Skeletal muscle cell (primary cell): ENCODE data around the gene RANGAP1.
"Not testable (repeated sequence)": the region's sequence is repeated elsewhere in the genome, so short reads cannot be mapped to it uniquely, and the experiment has no call there.

Source experiments
- DNase-seq: peaks from one replicate; pipeline ENCODE4 v3.0.0-alpha.2; 2010; ENCODE audit warnings: low read depth
- H3K4me3 ChIP-seq: 2 replicates; pipeline ENCODE4 v1.5.1; 2011; ENCODE audit warnings: low read depth, mild to moderate bottlenecking, control low read depth, low read length, moderate library complexity

Gene RANGAP1

DNA sequence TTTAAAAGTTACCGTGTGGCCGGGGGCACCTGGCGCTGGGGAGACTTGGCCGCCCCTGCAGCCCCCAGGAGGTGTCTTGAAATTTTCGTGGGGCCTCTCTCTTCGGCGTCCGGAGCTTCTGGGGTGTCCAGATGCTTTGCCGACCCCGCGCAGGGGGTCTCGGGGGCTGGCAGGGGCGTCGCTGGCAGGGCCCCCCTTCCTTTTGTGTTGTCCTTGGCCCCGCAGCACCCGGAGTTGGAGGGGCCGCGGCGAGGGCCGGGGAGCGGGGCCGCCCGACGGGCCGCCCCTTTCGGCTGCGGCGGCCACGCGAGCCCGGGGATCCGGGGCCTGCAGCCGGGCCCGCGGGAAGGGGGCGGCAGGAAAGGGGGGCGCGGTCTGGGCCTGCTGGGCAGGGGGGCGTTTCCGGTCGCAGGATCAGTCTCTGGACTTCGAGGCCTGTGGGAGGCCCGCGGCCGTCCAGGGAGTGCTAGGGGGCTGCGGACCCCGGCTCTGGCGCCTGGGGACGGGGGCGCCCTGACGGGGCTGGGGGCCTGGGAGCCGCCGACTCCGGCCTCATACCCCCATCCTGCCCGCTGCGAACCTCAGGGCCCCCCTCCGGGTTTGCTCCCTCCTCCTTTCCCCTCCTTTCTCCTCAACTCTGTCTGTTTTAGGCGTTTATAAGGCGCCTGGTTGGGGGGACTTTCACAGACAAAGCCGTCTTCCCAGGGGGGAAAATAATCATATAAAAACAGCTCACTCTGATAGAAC is 16.2 kb upstream of the RANGAP1 start:
- DNase-seq, result no peak
- peak overlapping the region; percentile 94 for H3K4me3 ChIP-seq

DNA sequence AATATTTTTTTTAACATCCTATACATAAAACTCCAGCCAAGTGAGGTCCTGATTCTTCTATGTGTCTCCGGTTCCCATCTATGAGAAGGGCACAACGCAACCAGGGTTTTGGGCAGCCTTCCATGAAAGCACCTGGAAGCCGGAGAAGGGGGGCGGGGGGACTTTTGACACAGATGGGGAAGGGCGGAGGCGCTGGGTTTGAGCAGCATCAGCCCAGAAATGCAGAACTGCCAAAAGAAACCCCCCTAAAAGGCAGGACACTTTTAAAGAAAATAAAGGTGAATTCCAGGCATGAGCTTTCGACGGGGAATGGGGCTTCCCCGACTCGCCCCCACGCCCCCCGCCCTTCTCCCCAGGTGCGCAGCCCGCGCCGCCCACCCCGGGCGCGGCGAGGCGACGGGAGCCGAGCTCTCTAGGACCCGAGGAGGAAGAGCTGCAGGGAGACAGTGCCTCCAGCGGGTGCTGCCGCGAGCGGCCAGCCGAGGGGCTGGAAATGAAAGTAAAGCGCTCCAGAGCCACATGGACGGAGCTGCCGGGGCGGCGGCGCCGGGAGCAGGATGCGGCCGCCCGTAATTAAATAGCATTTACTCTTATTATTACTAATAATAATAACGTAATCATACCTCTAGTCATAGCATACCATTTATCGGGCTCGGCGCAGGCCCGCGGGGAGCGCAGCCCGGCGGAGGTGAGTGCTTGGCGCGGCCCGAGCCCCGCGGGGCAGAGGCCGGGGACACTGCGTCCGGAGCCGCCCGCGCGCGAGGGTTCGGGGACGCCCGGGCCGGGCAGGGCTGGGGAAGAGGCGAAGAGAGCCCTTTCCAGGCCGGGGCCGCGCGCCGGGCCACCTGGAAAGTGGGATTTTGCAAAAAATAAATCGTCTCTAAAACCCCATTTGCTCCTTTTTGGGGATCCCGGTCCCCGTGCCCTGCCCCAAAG is 15.4 kb upstream of the RANGAP1 start, which contains the start of gene ZC3H7B:
ZC3H7B (plus strand) TSS at position 441 of the 936 bp plus-strand sequence. CDS start 19,136 bp downstream, outside the sequence.
- peak; percentile 34 for DNase-seq
- peak within 1 kb of the TSS; percentile 94 for H3K4me3 ChIP-seq

DNA sequence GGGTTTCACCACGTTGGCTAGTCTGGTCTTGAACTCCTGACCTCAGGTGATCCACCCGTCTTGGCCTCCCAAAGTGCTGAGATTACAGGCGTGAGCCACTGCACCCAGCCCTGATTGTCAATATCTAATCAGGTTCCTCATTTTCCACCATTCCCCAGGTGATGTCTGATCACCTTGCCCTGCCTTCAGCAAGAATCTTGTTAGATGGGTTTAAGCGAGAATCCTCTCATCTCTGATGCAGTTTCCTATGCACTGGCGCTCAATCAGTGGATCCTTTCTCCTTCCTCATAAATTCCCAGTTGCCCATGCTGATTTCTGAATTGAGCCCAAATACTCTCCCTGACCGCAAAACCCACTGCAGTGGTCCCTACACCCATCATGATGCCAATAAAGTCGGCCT is 14.7 kb upstream of the RANGAP1 start:
- peak overlapping the region; percentile 94 for H3K4me3 ChIP-seq
- no peak for DNase-seq

DNA sequence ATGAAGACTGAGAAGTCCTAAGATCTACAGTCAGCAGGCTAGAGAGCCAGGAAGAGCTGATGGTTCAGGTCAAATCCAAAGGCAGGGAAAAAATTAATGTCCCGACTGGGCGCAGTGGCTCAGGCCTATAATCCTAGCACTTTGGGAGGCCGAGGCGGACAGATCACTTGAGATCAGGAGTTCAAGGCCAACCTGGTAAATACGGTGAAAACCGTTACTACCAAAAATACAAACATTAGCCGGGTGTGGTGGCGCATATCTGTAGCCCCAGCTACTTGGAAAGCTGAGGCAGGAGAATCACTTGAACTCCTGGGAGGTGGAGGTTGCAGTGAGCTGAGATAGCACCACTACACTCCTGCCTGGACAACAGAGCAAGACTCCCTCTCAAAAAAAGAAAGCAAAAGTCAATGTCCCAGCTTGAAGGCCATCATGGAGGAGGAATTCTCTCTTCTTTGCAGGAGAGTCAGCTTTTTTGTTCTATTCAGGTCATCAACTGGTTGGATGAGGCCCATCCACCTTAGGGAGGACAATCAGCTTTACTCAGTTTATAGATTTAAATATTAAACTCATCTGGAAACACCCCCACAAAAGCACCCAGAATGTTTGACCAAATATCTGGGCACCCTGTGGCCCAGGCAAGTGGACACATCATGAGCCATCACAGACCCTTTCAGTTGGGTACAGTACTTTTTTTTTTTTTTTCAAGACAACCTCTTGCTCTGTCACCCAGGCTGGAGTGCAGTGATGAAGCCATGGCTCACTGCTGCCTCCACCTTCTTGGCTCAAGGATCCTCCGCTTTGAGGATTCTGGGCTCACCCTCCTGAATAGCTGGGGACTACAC is 11.1 kb upstream of the RANGAP1 start:
- H3K4me3 ChIP-seq, result no peak overlapping the region
- DNase-seq, result no peak

DNA sequence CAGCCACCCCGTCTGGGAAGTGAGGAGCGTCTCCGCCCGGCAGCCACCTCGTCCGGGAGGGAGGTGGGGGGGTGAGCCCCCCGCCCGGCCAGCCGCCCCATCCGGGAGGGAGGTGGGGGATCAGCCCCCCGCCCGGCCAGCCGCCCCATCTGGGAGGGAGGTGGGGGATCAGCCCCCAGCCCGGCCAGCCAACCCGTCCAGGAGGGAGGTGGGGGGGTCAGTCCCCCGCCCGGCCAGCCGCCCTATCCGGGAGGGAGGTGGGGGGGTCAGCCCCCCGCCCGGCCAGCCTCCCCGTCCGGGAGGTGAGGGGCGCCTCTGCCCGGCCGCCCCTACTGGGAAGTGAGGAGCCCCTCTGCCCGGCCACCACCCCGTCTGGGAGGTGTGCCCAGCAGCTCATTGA is 8.8 kb upstream of the RANGAP1 start:
- not testable (repeated sequence) for H3K4me3 ChIP-seq, DNase-seq

DNA sequence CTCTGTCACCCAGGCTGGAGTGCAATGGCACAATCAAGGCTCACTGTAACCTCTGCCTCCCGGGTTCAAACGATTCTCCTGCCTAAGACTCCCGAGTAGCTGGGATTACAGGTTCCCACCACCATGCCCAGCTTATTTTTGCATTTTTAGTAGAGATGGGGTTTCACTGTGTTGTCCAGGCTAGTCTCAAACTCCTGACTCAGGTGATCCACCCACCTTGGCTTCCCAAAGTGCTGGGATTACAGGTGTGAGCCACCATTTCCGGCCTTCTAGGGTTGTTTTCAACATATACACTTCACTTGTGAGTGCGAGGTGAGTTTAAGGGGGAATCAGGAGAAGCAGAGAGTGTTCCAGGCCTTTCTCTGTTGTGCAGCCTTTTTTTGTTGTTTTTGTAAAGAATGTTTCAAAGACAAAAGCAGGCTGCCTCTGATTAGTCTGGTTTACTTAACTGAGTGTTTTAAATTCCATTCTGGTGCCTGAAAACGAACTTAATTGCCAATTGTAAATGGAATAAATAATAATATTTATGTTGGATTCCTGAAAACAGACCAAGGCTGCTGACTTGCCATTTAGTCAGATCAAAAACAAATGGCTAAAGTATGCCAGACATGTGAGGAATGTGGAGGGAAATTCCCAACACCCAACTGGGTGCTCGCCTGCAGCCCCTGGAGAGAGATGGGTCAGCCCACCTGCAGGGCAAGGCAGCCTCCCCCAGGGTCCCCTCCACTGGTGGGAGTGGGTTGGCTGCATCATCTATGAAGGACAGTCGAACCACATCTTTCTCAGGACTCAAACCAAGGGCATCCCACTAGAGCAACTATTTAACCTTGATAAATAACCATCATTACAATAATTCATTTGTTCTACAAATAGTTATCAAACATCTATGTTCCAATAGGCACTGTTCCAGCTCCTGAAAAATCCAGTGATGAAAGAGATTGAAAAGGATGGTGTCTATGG is 4.6 kb upstream of the RANGAP1 start:
- no peak overlapping the region for H3K4me3 ChIP-seq
- no peak for DNase-seq

DNA sequence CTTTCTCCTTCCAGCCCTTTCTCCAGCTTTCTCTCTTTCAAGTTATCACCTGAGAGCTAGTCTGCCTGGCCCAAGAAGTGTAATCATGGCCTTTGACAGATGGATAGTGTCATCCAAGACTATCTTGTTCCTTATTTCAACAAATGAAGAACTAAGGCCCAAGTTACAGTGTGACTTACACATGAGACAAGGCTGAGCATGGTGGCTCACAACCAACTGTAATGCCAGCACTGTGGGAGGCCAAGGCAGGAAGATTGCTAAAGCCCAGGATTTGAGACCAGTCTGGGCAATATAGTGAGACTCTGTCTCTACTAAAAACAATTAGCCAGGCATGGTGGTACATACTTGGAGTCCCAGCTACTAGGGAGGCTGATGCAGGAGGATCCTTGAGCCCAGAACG is 3.7 kb upstream of the RANGAP1 start:
- DNase-seq, result no peak
- no peak overlapping the region for H3K4me3 ChIP-seq

DNA sequence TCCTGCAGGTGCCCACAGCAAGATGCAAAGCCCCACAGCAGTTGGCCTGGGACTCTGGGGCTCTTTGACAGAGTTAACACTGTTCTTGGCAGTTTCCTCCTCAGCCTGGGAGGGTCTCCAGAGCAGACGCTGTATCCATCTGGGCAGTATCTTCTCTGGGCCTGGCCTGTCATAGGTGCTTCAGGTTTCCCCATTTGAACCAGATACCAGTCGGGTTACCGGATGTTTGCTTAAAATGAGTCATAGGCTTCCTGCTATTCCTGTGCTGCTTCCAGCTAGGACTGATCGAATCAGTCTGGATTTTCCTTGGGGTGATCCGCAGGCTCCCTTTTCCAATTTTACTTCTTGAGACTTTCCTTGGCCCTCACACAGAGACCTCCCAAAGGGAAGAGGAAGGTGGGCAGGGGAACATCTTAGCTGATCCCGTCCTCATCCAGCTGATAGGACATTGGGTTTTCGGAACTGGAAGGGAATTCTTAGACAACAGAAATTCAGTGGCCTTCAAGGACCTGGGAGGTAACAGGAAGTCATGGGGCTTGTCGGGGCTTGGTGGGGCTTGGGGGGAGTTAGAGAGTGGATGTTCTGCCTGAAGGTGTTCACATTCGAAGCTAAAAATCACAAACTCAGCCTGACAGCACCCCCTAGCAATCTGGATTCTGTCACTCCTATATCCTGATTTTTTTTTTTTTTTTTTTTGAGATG is 2.4 kb upstream of the RANGAP1 start:
- H3K4me3 ChIP-seq, result no peak overlapping the region
- DNase-seq, result no peak

DNA sequence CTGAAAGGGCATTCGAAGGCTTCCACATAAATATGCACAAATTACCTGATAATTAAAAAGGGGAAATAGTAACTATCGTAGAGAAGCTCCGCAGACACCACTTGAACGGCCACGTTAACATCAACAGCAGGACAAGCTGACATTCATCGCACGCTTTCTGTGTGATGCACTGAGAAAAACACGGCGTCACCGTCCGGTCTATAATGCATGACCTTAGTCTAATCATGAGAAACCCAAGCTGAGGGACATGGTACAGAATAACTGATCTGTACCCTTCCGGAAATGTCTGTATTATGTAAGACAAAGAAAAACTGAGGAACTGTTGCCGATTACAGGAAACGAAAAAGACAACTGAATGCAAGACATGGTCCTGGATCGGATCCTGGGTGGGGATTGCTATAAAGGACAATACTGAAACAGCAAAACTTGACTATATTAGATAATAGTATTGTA is 678 bp upstream of the RANGAP1 start:
- DNase-seq, result no peak
- peak overlapping the region; percentile 60 for H3K4me3 ChIP-seq

DNA sequence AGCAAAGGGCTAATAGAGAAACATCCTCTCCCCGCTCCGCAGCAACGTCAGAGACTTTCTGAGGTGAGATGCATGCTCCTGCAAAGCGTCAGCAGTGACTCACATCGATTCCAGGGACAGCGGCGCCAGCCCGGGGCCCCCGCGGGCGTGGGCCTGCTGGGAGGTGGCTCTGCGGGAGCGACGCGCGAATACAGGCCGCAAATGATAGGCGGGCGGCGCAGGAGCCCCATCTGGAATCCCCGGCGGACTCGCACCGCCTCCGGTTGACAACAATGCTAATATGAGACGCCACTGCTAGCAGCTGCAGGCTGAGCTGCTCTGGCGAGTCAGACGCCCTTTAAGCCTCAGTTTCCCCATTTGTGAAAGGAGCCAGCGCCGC is 557 bp downstream of the RANGAP1 start:
- H3K4me3 ChIP-seq, result peak overlapping the region; percentile 93
- peak; percentile 72 for DNase-seq

DNA sequence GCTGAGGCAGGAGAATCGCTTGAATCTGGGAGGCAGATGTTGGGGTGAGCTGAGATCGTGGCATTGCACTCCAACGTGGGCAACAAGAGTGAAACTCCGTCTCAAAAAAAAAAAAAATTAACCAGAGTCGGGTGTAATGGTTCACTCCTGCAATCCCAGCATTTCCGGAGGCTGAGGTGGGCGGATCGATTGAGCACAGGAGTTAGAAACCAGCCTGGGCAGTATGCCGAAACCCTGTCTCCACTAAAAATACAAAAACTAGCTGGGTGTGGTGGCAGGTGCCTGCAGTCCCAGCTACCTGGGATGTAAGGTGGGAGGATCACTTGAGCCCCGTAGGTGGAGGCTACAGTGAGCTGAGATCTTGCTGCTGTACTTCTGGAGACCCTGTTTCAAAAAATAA is 1.5 kb downstream of the RANGAP1 start:
- no peak overlapping the region for H3K4me3 ChIP-seq
- DNase-seq, result no peak

DNA sequence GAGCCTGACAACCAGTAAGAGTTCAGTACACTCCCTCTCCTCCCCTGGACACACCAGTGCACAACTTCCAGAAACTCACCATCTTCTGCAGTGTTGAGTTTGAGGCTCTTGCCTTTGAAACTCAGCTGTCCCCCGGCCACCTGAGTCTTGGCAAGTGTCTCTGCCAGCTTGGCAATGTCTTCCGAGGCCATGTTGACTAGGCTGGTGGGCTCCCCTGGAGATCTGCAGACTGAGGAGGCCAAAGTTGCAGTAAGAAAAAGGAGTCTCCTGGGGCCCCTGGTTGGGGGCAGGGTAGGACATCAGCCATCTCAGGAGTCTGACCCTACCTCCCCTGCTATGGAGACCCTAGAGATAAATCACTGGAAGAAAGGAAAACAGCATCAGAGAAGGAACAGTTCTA is 5.1 kb downstream of the RANGAP1 start:
- no peak overlapping the region for H3K4me3 ChIP-seq
- no peak for DNase-seq

DNA sequence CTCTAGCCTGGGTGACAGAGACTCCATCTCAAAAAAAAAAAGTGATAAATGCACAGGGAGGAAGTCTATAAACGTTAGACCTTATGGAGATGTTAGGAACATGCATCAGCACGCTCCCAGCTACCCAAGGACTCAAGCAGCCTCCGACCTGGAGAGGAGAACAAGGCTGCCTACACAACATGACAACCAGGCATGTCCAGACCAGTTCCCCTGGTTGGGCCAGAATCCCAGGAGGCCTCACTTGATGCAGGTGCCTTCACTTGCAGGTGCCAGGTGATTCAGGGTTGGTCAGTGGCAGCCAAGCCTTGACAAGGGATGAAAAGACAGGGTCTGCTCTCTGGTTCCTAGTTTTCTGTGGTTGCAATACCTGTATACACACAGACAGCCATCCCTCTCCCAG is 5.9 kb downstream of the RANGAP1 start:
- no peak for DNase-seq
- no peak overlapping the region for H3K4me3 ChIP-seq

DNA sequence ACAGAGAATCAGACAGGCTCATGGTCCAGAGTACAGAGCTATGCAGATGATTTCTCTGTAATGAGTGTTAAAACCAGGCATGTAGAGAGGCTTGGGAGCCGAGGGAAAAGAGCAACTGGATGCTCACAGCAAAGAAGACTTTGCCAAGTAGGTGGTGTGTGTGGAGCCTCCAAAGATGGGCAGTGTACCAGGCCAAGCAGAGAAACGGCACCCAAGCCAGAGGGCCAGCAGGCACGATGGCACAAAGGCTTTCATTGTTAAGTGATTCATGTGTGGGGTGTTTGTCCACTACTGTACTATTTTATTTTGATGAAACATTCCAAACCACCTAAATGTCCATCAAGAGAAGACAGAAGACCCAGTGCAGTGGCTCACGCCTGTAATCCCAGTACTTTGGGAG is 11.1 kb downstream of the RANGAP1 start:
- H3K4me3 ChIP-seq, result no peak overlapping the region
- no peak for DNase-seq

DNA sequence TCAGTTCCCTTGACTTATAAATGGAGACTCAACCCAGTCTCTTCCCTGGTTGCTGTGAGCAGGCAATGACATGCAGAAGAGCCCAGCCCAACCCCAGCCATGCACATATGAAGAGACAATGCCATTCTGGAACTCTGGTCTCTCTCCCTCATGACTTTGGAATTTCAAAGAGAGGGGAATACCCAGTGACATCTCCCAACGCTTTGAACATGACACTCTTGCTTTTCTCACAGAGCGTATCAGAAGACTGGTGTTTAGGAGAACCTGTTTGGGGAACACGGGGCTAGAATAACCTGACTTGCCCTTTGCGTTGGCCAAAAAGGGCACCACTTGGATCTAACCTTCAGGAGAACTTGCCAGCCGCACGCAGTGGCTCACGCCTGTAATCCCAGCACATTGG is 12.9 kb downstream of the RANGAP1 start:
- no peak for DNase-seq

DNA sequence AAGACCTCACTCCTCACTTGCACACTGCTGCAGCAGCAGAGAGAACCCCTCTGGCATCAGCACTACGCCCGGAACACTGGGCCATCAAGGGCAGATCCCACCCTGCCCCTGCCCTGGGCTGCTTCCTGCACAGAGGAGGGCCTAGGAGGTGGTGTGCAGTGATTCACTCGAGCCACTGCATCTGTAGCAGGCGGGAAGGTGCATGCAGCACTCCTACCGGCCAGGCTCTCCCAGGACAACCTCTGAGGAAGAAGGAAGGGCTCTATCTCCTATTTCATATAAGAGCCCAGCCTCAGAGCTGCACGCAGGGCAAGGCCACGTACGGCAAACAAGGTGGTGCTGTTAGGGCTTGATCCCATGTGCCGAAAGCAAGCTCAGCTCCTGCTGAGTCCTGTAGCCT is 14.2 kb downstream of the RANGAP1 start:
- no peak for DNase-seq
- no peak overlapping the region for H3K4me3 ChIP-seq

More for the DNA sequence above, 12.9 kb downstream of the RANGAP1 start:
- H3K4me3 ChIP-seq, result no peak overlapping the region

DNA sequence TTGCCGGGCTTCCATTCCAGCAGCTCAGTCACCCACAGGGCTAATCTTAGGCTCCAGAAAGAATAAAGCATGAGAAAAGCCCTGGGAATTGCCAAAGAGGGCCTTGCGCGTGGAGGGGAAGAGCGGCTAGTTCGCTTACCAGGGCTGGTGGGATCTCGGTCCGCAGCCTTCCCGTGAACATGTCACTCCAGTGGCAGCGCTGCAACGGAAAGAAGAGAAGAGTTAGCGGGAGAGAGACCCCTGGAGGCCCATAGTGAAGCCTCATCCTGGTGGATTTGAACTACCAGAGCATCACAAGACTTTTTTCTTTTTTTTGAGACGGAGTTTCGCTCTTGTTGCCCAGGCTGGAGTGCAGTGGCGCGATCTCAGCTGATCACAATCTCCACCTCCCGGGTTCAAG is 18.0 kb downstream of the RANGAP1 start:
- DNase-seq, result no peak
- H3K4me3 ChIP-seq, result no peak overlapping the region

DNA sequence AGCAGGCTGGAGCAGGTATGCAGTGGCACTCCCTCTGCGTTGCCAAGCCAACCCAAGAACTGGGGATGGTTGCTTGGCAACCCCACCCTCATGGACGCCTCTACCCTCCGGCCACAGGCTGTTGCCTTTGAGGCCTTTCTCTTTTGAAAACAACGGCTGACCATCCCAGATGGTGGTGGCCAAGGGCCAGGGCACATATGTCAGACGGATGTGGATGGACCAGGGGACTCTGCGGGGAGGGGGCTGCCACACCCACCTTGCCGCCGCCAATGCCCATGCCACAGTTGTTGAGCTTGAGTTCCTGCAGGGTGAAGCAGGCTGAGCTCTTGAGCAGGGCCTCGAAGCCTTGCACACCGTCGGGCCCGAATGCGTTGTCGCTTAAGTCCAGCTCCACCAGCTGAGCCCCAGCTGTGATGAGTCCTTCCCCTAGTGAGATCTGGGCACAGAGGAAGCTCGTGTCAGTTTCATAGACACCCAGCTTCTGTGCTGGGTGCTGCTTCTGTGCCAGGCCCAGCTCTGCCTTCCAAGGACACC is 21.5 kb downstream of the RANGAP1 start:
- H3K4me3 ChIP-seq, result no peak overlapping the region
- DNase-seq, result no peak
